ENCODE data around the gene MILR1. TPM values are rescaled to one million over a fixed set of nuclear protein-coding genes. Genes with fewer than 3 reads are reported as not detected.

MILR1 gene
- total and polyA plus RNA-seq, 2 experiments from 2014 or later: 0.39 TPM; not detected in 1

DNA sequence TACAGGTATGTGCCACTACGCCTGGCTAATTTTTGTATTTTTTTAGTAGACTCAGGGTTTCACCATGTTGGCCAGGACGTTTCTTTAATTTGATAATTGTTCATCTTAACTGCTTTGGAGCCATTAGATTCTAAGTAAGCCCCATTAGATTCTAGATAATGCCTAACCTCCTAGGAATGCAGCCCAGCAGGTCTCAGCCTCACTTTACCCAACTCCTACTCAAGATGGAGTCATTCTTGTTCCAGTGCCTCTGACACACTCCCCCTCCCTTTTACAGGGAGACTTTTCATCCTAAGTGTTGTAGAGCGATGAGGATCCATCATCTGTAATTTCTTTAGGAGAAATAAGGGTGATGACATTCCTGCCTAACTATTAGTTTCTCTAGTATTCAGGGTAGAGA lies 23.7 kb upstream of the MILR1 start:
- Mint-ChIP-seq H3K4me1 (peaks cover 58% of the 10 kb centered on the region), H3K36me3 (ENCODE audit: low read depth) (peaks cover 4% of the 10 kb centered on the region; the same call in 1 of the 3 replicates), H3K4me3 (no peak overlapping the region), H3K9me3 (peaks cover 15% of the 10 kb centered on the region; the same call in 2 of the 3 replicates), H3K27me3 (ENCODE audit: insufficient read depth, low read depth, poor library complexity) (peaks cover 7% of the 10 kb centered on the region), H3K27ac (no peak overlapping the region; the same call in 1 of the 2 replicates)
- Histone ChIP-seq H3K4me3 (no peak overlapping the region), H4K20me1 (replicated peaks; ENCODE audit: insufficient read depth) (no peaks in the 10 kb centered on the region), H3K4me2 (no peak overlapping the region), H3K4me1 (ENCODE audit: insufficient read depth) (peaks cover 5% of the 10 kb centered on the region; the same call in 1 of the 2 replicates), H3K36me3 (ENCODE audit: insufficient read depth) (peaks cover 13% of the 10 kb centered on the region; the same call in 1 of the 2 replicates), H2AFZ (no peak overlapping the region), H3F3A (replicated peaks; ENCODE audit: low read depth) (no peaks in the 10 kb centered on the region), H3K27me3 (ENCODE audit: insufficient read depth) (no peaks in the 10 kb centered on the region), H3K9me2 (ENCODE audit: insufficient read depth) (no peaks in the 10 kb centered on the region), H3K79me2 (replicated peaks; ENCODE audit: insufficient read depth) (no peaks in the 10 kb centered on the region), H3K27ac (ENCODE audit: low read depth) (no peak overlapping the region)
- DNase-seq (ENCODE audit: low spot score): no peak
- ATAC-seq: no peak
- TF ChIP-seq, protein P1, sequence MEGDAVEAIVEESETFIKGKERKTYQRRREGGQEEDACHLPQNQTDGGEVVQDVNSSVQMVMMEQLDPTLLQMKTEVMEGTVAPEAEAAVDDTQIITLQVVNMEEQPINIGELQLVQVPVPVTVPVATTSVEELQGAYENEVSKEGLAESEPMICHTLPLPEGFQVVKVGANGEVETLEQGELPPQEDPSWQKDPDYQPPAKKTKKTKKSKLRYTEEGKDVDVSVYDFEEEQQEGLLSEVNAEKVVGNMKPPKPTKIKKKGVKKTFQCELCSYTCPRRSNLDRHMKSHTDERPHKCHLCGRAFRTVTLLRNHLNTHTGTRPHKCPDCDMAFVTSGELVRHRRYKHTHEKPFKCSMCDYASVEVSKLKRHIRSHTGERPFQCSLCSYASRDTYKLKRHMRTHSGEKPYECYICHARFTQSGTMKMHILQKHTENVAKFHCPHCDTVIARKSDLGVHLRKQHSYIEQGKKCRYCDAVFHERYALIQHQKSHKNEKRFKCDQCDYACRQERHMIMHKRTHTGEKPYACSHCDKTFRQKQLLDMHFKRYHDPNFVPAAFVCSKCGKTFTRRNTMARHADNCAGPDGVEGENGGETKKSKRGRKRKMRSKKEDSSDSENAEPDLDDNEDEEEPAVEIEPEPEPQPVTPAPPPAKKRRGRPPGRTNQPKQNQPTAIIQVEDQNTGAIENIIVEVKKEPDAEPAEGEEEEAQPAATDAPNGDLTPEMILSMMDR (conservative IDR thresholded peaks at IDR 0.05; ENCODE audit: low read depth in 2 of 2): no peak
- TF ChIP-seq, protein P2, sequence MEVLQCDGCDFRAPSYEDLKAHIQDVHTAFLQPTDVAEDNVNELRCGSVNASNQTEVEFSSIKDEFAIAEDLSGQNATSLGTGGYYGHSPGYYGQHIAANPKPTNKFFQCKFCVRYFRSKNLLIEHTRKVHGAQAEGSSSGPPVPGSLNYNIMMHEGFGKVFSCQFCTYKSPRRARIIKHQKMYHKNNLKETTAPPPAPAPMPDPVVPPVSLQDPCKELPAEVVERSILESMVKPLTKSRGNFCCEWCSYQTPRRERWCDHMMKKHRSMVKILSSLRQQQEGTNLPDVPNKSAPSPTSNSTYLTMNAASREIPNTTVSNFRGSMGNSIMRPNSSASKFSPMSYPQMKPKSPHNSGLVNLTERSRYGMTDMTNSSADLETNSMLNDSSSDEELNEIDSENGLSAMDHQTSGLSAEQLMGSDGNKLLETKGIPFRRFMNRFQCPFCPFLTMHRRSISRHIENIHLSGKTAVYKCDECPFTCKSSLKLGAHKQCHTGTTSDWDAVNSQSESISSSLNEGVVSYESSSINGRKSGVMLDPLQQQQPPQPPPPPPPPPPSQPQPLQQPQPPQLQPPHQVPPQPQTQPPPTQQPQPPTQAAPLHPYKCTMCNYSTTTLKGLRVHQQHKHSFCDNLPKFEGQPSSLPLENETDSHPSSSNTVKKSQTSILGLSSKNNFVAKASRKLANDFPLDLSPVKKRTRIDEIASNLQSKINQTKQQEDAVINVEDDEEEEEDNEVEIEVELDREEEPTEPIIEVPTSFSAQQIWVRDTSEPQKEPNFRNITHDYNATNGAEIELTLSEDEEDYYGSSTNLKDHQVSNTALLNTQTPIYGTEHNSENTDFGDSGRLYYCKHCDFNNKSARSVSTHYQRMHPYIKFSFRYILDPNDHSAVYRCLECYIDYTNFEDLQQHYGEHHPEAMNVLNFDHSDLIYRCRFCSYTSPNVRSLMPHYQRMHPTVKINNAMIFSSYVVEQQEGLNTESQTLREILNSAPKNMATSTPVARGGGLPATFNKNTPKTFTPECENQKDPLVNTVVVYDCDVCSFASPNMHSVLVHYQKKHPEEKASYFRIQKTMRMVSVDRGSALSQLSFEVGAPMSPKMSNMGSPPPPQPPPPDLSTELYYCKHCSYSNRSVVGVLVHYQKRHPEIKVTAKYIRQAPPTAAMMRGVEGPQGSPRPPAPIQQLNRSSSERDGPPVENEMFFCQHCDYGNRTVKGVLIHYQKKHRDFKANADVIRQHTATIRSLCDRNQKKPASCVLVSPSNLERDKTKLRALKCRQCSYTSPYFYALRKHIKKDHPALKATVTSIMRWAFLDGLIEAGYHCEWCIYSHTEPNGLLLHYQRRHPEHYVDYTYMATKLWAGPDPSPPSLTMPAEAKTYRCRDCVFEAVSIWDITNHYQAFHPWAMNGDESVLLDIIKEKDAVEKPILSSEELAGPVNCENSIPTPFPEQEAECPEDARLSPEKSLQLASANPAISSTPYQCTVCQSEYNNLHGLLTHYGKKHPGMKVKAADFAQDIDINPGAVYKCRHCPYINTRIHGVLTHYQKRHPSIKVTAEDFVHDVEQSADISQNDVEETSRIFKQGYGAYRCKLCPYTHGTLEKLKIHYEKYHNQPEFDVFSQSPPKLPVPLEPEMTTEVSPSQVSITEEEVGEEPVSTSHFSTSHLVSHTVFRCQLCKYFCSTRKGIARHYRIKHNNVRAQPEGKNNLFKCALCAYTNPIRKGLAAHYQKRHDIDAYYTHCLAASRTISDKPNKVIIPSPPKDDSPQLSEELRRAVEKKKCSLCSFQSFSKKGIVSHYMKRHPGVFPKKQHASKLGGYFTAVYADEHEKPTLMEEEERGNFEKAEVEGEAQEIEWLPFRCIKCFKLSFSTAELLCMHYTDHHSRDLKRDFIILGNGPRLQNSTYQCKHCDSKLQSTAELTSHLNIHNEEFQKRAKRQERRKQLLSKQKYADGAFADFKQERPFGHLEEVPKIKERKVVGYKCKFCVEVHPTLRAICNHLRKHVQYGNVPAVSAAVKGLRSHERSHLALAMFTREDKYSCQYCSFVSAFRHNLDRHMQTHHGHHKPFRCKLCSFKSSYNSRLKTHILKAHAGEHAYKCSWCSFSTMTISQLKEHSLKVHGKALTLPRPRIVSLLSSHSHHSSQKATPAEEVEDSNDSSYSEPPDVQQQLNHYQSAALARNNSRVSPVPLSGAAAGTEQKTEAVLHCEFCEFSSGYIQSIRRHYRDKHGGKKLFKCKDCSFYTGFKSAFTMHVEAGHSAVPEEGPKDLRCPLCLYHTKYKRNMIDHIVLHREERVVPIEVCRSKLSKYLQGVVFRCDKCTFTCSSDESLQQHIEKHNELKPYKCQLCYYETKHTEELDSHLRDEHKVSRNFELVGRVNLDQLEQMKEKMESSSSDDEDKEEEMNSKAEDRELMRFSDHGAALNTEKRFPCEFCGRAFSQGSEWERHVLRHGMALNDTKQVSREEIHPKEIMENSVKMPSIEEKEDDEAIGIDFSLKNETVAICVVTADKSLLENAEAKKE (CRISPR knock-in tag; IDR thresholded peaks at IDR 0.05): no peak
- TF ChIP-seq EZH2 (IDR thresholded peaks at IDR 0.05; ENCODE audit: low read depth, unreplicated experiment) (no peak), STAT1 (IDR thresholded peaks at IDR 0.05; ENCODE audit: unreplicated experiment) (no peak), CREB1 (CRISPR knock-in tag; IDR thresholded peaks at IDR 0.05; ENCODE audit: low read depth) (no peak), ZNF114 (CRISPR knock-in tag; IDR thresholded peaks at IDR 0.05) (no peak), POLR2AphosphoS5 (IDR thresholded peaks at IDR 0.05; ENCODE audit: low read depth) (no peak), ZNF331 (CRISPR knock-in tag; IDR thresholded peaks at IDR 0.05; ENCODE audit: low read depth) (no peak), NANOG (IDR thresholded peaks at IDR 0.05; ENCODE audit: borderline replicate concordance) (no peak), JUNB (IDR thresholded peaks at IDR 0.05; ENCODE audit: unreplicated experiment) (no peak), EZH2phosphoT487 (IDR thresholded peaks at IDR 0.05; ENCODE audit: unreplicated experiment) (no peak)
- TF ChIP-seq, protein P3, sequence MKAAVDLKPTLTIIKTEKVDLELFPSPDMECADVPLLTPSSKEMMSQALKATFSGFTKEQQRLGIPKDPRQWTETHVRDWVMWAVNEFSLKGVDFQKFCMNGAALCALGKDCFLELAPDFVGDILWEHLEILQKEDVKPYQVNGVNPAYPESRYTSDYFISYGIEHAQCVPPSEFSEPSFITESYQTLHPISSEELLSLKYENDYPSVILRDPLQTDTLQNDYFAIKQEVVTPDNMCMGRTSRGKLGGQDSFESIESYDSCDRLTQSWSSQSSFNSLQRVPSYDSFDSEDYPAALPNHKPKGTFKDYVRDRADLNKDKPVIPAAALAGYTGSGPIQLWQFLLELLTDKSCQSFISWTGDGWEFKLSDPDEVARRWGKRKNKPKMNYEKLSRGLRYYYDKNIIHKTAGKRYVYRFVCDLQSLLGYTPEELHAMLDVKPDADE (IDR thresholded peaks at IDR 0.05): no peak
- TF ChIP-seq, protein P4, sequence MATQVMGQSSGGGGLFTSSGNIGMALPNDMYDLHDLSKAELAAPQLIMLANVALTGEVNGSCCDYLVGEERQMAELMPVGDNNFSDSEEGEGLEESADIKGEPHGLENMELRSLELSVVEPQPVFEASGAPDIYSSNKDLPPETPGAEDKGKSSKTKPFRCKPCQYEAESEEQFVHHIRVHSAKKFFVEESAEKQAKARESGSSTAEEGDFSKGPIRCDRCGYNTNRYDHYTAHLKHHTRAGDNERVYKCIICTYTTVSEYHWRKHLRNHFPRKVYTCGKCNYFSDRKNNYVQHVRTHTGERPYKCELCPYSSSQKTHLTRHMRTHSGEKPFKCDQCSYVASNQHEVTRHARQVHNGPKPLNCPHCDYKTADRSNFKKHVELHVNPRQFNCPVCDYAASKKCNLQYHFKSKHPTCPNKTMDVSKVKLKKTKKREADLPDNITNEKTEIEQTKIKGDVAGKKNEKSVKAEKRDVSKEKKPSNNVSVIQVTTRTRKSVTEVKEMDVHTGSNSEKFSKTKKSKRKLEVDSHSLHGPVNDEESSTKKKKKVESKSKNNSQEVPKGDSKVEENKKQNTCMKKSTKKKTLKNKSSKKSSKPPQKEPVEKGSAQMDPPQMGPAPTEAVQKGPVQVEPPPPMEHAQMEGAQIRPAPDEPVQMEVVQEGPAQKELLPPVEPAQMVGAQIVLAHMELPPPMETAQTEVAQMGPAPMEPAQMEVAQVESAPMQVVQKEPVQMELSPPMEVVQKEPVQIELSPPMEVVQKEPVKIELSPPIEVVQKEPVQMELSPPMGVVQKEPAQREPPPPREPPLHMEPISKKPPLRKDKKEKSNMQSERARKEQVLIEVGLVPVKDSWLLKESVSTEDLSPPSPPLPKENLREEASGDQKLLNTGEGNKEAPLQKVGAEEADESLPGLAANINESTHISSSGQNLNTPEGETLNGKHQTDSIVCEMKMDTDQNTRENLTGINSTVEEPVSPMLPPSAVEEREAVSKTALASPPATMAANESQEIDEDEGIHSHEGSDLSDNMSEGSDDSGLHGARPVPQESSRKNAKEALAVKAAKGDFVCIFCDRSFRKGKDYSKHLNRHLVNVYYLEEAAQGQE (IDR thresholded peaks at IDR 0.05; ENCODE audit: unreplicated experiment): no peak
